Mesendoderm (in vitro differentiated cells): ENCODE data around the gene TEP1.

Source experiments
- DNase-seq: peaks from one replicate; pipeline ENCODE4 v3.0.0; 2013
- H2AK5ac ChIP-seq: 2 replicates; pipeline ENCODE4 v1.6.1; 2013; ENCODE audit warnings: low read length, inconsistent platforms
- H2BK120ac ChIP-seq: 2 replicates; pipeline ENCODE4 v1.6.1; 2013; ENCODE audit warnings: low read depth, mild to moderate bottlenecking, low read length, moderate library complexity, mixed read lengths
- H2BK15ac ChIP-seq: replicated peaks from 2 replicates; pipeline ENCODE4 v1.6.1; 2013; ENCODE audit warnings: low read depth, mild to moderate bottlenecking, moderate library complexity
- H2BK5ac ChIP-seq: 2 replicates; pipeline ENCODE4 v1.6.1; 2013; ENCODE audit warnings: low read length, inconsistent platforms
- H3K18ac ChIP-seq: 2 replicates; pipeline ENCODE4 v1.6.1; 2013; ENCODE audit warnings: mild to moderate bottlenecking, low read length, mixed read lengths
- H3K23ac ChIP-seq: one replicate; pipeline ENCODE4 v1.6.1; 2013; ENCODE audit warnings: low read length
- H3K27ac ChIP-seq: 2 replicates; pipeline ENCODE4 v1.5.1; 2013; ENCODE audit warnings: low read depth, mild to moderate bottlenecking, inconsistent platforms, low read length, moderate library complexity
- H3K27me3 ChIP-seq: 2 replicates; pipeline ENCODE4 v1.6.1; 2013; ENCODE audit warnings: low read length, control low read depth, mild to moderate bottlenecking, inconsistent platforms; ENCODE audit not compliant: insufficient read depth, poor library complexity
- H3K36me3 ChIP-seq: 2 replicates; pipeline ENCODE4 v1.6.1; 2013; ENCODE audit warnings: low read length, inconsistent platforms; ENCODE audit not compliant: control insufficient read depth, insufficient read depth
- H3K4ac ChIP-seq: one replicate; pipeline ENCODE4 v1.6.1; 2013; ENCODE audit warnings: low read depth, mild to moderate bottlenecking, low read length, moderate library complexity
- H3K4me1 ChIP-seq: 2 replicates; pipeline ENCODE4 v1.6.1; 2013; ENCODE audit warnings: low read depth, low read length, inconsistent platforms; ENCODE audit not compliant: control insufficient read depth
- H3K4me2 ChIP-seq: 2 replicates; pipeline ENCODE4 v1.6.1; 2013; ENCODE audit warnings: low read length
- H3K4me3 ChIP-seq: 2 replicates; pipeline ENCODE4 v1.5.1; 2013; ENCODE audit warnings: mild to moderate bottlenecking, low read length
- H3K56ac ChIP-seq: one replicate; pipeline ENCODE4 v1.6.1; 2013; ENCODE audit warnings: low read length
- H3K79me1 ChIP-seq: 2 replicates; pipeline ENCODE4 v1.6.1; 2013; ENCODE audit warnings: low read length, inconsistent platforms
- H3K79me2 ChIP-seq: 2 replicates; pipeline ENCODE4 v1.6.1; 2013; ENCODE audit warnings: mild to moderate bottlenecking, low read length; ENCODE audit not compliant: control insufficient read depth, insufficient read depth
- H3K9ac ChIP-seq: 2 replicates; pipeline ENCODE4 v1.6.1; 2013; ENCODE audit warnings: low read length, inconsistent platforms
- H4K5ac ChIP-seq: one replicate; pipeline ENCODE4 v1.6.1; 2013; ENCODE audit warnings: low read length
- H4K8ac ChIP-seq: one replicate; pipeline ENCODE4 v1.6.1; 2013; ENCODE audit warnings: low read depth, mild to moderate bottlenecking, control low read depth, low read length, moderate library complexity
- WGBS: extraction: QIAGEN DNeasy Blood & Tissue Kit; methylation state at CpG from one replicate; pipeline ENCODE4 v1.1.7; 2013; ENCODE audit warnings: low lambda C conversion rate, missing lambda C conversion rate; ENCODE audit not compliant: insufficient coverage; ENCODE audit errors: extremely low coverage; 5-methylcytosine and 5-hydroxymethylcytosine counted together

TEP1 gene

DNA sequence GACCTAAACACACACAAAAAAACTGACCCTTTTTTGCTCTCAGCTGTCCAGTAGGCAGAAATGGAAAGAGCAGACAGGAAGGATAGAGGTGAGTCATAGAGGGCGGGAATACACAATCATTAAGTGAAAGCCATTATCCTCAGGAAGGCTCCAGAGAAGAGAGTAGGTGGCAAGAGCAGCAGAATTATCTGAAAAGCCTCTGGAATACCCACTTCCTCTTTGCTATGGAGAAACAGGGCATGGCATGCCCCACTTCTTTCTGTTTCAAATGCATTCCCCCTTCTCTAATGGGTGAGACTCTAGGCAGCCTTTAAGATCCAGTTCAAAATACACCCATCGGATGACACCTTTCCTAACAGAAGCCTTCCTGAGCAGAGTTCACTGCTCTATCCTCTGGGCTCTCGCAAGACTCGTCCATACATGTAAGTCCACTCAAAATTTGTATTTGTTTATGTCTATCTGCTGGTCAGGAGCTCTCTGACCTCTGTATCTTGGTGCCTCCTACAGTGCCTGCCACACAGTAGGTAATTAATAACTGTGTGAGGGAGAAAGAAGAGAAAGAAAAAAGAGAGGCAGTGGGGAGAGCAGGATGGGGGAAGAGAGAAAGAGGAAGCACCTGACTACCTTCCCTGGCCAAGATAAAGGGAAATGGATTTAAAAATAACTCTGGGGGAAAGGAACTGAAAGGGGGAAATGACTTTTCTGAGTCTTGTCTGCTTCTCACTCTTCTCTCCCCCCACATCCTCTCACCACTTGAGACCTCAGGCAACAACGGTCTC is 14.1 kb upstream of the TEP1 start:
- Histone ChIP-seq H3K79me2 (no peaks in the 10 kb centered on the region), H2BK5ac (no peak overlapping the region), H3K56ac (peak overlapping the region; percentile 15), H3K18ac (no peak overlapping the region), H4K5ac (no peak overlapping the region), H3K79me1 (no peaks in the 10 kb centered on the region), H3K4me3 (no peak overlapping the region), H3K9ac (no peak overlapping the region), H3K23ac (no peak overlapping the region), H3K27ac (no peak overlapping the region), H4K8ac (no peak overlapping the region), H3K36me3 (no peaks in the 10 kb centered on the region), H2BK120ac (no peak overlapping the region), H2BK15ac (no peak overlapping the region), H3K27me3 (no peaks in the 10 kb centered on the region), H3K4me2 (no peak overlapping the region), H2AK5ac (no peak overlapping the region), H3K4ac (peak overlapping the region; percentile 38), H3K4me1 (peaks cover 2% of the 10 kb centered on the region)
- peak; percentile 69 for DNase-seq
- no CpG with 5 or more reads among the region's 5 CpGs for WGBS

DNA sequence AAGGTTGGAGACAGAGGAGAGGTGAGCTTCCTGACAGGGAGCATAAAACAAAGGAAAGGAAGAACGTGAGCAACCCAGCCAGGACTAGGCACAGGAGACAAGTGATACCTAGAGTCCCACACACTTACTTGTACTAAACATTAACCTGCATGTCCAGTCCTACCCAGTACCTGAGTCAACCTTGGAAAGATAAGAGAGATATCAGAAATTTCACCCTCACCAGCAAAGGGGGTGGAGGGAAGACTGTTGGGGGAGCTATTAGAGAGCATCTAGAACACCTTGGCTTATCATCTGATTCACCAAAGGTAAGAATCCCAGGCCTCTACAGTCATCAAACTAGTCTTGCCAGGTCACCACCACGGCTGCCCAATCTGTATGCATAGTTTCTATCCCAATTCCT is 11.6 kb upstream of the TEP1 start:
- no peaks in the 10 kb centered on the region for H3K27me3 ChIP-seq
- no peak overlapping the region for H2BK120ac ChIP-seq
- no peaks in the 10 kb centered on the region for H3K79me2 ChIP-seq
- no peak overlapping the region for H3K9ac ChIP-seq
- H4K5ac ChIP-seq = no peak overlapping the region
- H3K36me3 ChIP-seq = no peaks in the 10 kb centered on the region
- no peak overlapping the region for H2BK15ac ChIP-seq
- no peak for DNase-seq
- no peak overlapping the region for H2AK5ac ChIP-seq
- peaks cover 2% of the 10 kb centered on the region for H3K4me1 ChIP-seq
- H3K27ac ChIP-seq = no peak overlapping the region
- no peak overlapping the region for H3K23ac ChIP-seq
- H3K4me3 ChIP-seq = no peak overlapping the region
- H3K4ac ChIP-seq = no peak overlapping the region
- H3K4me2 ChIP-seq = no peak overlapping the region
- no peak overlapping the region for H4K8ac ChIP-seq
- no peaks in the 10 kb centered on the region for H3K79me1 ChIP-seq
- no peak overlapping the region for H2BK5ac ChIP-seq
- no peak overlapping the region for H3K18ac ChIP-seq
- H3K56ac ChIP-seq = no peak overlapping the region
- no CpG with 5 or more reads among the region's 2 CpGs for WGBS

DNA sequence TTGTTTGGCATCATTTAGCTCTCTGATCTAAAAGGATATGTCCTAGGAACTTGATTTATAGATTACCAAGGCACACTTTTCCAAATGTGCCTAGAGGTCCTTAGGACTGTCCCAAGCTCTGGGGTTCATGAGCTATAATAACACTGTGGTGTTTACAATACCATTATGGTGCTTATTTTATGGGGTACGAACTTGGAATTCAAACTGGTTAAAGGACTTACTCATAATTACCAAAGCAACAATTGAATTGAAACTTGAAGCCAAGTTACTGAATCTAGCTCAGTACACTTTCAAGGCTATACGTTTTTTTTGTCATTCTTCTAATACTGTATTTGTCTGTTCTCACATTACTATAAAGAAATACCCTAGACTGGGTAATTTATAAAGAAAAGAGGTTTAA is 9.6 kb upstream of the TEP1 start:
- Histone ChIP-seq H3K9ac (no peak overlapping the region), H3K27me3 (no peaks in the 10 kb centered on the region)
- WGBS = no CpG with 5 or more reads among the region's 2 CpGs

DNA sequence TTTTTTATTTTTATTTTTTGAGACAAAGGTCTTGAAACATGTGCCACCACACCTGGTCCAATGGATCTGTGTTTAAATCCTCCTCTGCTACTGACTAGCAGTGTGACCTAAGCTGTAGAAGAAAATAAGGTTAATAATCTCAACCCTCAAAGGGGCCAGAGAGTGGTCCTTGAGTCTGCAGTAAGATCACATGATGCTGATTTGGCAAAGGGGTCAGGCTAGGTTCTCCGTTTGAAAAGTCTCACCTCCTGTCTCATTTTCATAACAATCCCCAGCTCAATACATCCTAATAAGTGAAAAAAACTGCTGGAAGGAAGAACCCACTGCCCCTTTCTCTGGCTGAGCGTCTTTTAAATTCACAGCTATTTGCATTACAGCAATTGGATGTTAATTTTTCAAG is 8.0 kb upstream of the TEP1 start:
- Histone ChIP-seq H3K79me2 (no peaks in the 10 kb centered on the region), H3K23ac (no peak overlapping the region), H3K27me3 (no peaks in the 10 kb centered on the region), H3K4me1 (no peaks in the 10 kb centered on the region), H2BK120ac (no peak overlapping the region), H2BK5ac (no peak overlapping the region), H3K36me3 (no peaks in the 10 kb centered on the region), H3K9ac (no peak overlapping the region), H3K56ac (no peak overlapping the region), H2AK5ac (no peak overlapping the region), H4K8ac (peak overlapping the region; percentile 56), H3K4me3 (no peak overlapping the region), H3K4ac (no peak overlapping the region), H4K5ac (no peak overlapping the region), H3K18ac (no peak overlapping the region), H3K27ac (no peak overlapping the region), H2BK15ac (no peak overlapping the region), H3K79me1 (no peaks in the 10 kb centered on the region), H3K4me2 (no peak overlapping the region)
- no CpG with 5 or more reads among the region's 2 CpGs for WGBS
- no peak for DNase-seq

More for the DNA sequence above, 9.6 kb upstream of the TEP1 start:
- no peak overlapping the region for H2BK5ac ChIP-seq
- no peak overlapping the region for H3K23ac ChIP-seq
- H3K4me1 ChIP-seq = peaks cover 2% of the 10 kb centered on the region
- H4K5ac ChIP-seq = no peak overlapping the region
- no peak overlapping the region for H2BK15ac ChIP-seq
- H3K79me2 ChIP-seq = no peaks in the 10 kb centered on the region
- H3K56ac ChIP-seq = no peak overlapping the region
- no peak overlapping the region for H4K8ac ChIP-seq
- no peak overlapping the region for H3K4me2 ChIP-seq
- H3K36me3 ChIP-seq = no peaks in the 10 kb centered on the region
- no peak overlapping the region for H2BK120ac ChIP-seq
- no peak overlapping the region for H2AK5ac ChIP-seq
- no peak overlapping the region for H3K27ac ChIP-seq
- no peak overlapping the region for H3K4me3 ChIP-seq
- H3K18ac ChIP-seq = no peak overlapping the region
- no peak for DNase-seq
- H3K4ac ChIP-seq = no peak overlapping the region
- no peaks in the 10 kb centered on the region for H3K79me1 ChIP-seq

DNA sequence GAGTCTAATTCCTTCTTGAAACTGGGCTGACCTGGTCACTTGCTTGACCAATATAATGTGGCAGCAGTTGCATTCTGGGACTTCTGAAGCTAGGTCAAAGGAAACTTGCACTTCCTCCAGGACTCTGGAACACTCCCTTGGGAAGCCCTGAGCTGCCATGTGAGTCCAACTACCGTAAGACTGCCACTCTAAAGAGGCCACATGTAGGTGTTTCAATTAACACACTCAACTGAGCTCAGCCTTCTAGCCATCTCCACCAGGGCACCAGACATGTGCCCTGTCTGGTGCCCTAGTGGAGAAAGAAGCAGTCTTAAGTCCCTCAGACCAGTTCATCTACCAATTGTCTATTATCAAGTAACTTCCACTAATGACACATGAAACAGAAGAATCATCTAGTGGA is 6.1 kb upstream of the TEP1 start:
- no peaks in the 10 kb centered on the region for H3K4me1 ChIP-seq
- H3K4ac ChIP-seq = no peak overlapping the region
- no peaks in the 10 kb centered on the region for H3K79me2 ChIP-seq
- H3K4me2 ChIP-seq = no peak overlapping the region
- no CpG with 5 or more reads among the region's 1 CpG for WGBS
- H2BK15ac ChIP-seq = no peak overlapping the region
- H3K27me3 ChIP-seq = no peaks in the 10 kb centered on the region
- no peak overlapping the region for H3K18ac ChIP-seq
- no peak overlapping the region for H2BK5ac ChIP-seq
- no peak overlapping the region for H2BK120ac ChIP-seq
- H2AK5ac ChIP-seq = no peak overlapping the region
- H3K4me3 ChIP-seq = no peak overlapping the region
- H3K27ac ChIP-seq = no peak overlapping the region
- H3K79me1 ChIP-seq = no peaks in the 10 kb centered on the region
- no peak for DNase-seq
- no peak overlapping the region for H4K5ac ChIP-seq
- no peak overlapping the region for H4K8ac ChIP-seq
- no peak overlapping the region for H3K56ac ChIP-seq
- H3K23ac ChIP-seq = no peak overlapping the region
- H3K9ac ChIP-seq = no peak overlapping the region
- no peaks in the 10 kb centered on the region for H3K36me3 ChIP-seq

DNA sequence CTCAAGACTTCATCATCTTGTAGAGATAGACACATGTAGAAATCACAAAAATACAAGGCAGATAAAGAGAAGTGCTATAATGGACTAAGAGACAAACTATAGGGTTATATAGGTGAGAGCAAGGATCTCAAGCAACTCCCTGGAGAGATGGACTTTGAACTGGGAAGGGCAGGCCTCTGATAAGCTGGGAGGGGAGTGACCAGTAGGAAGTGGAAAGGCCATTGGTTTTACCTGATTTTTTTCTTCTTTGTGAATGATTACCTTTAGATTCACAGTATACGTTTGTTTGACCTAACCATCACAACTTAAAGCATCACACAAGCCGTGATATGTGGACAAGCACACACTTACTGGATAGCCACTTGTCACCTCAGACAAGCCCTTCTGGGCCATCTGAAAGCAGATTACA is 5.2 kb upstream of the TEP1 start:
- Histone ChIP-seq H2AK5ac (no peak overlapping the region), H3K4me3 (no peak overlapping the region), H3K27ac (no peak overlapping the region), H3K4me1 (no peaks in the 10 kb centered on the region), H3K18ac (no peak overlapping the region), H3K9ac (no peak overlapping the region), H3K23ac (no peak overlapping the region), H3K36me3 (no peaks in the 10 kb centered on the region), H3K27me3 (no peaks in the 10 kb centered on the region), H3K4ac (no peak overlapping the region), H3K56ac (no peak overlapping the region), H4K5ac (no peak overlapping the region), H2BK120ac (no peak overlapping the region), H3K4me2 (no peak overlapping the region), H3K79me2 (no peaks in the 10 kb centered on the region), H2BK15ac (no peak overlapping the region), H4K8ac (no peak overlapping the region), H3K79me1 (no peaks in the 10 kb centered on the region), H2BK5ac (no peak overlapping the region)
- DNase-seq = no peak
- no CpG with 5 or more reads among the region's 2 CpGs for whole genome bisulfite sequencing
